Heart left ventricle (tissue), 16 donors: ENCODE results near the gene BID. TPM values are rescaled to one million over a fixed set of nuclear protein-coding genes. Genes with fewer than 3 reads are reported as not detected.

ENCODE experiments used
- ATAC-seq, 4 donors: fragments of 200-7000 bp; cut with Tn5 transposase; one replicate each; pipeline ENCODE4 v1.9.1; 2020 to 2022; ENCODE audit warnings: moderate library complexity in 4 of 4, mild to moderate bottlenecking in 3 of 4, moderate number of reproducible peaks in 1 of 4
- DNase-seq, 5 donors: peaks; one replicate each; pipeline ENCODE4 v3.0.0-alpha.2; 2020
- H3K27ac ChIP-seq, 12 donors: fragments of 200-600 bp; sonication (generic) in 4 of 12; one replicate each; pipeline versions ENCODE4 v1.5.0 to v1.8.0; 2016 to 2022; ENCODE audit warnings: mild to moderate bottlenecking in 2 of 12
- H3K27me3 ChIP-seq, 9 donors: fragments of 200-600 bp; sonication (generic) in 2 of 9; one replicate each; pipeline versions ENCODE4 v1.5.1 to v1.8.0; 2016 to 2022; ENCODE audit warnings: mild to moderate bottlenecking in 3 of 9
- H3K36me3 ChIP-seq, 9 donors: fragments of 200-600 bp; sonication (generic) in 2 of 9; one replicate each; pipeline versions ENCODE4 v1.5.0 to v1.8.0; 2018 to 2022; ENCODE audit warnings: mild to moderate bottlenecking in 2 of 9
- H3K4me1 ChIP-seq, 12 donors: fragments of 200-600 bp; sonication (generic) in 4 of 12; one replicate each; pipeline versions ENCODE4 v1.5.0 to v1.8.0; 2016 to 2022; ENCODE audit warnings: mild to moderate bottlenecking in 3 of 12
- H3K4me3 ChIP-seq, 12 donors: fragments of 200-600 bp; sonication (generic) in 4 of 12; one replicate each; pipeline versions ENCODE4 v1.5.0 to v1.8.0; 2017 to 2022; ENCODE audit warnings: mild to moderate bottlenecking in 9 of 12, moderate library complexity in 4 of 12
- H3K9me3 ChIP-seq, 12 donors: fragments of 200-600 bp; sonication (generic) in 4 of 12; one replicate each; pipeline versions ENCODE4 v1.5.0 to v1.8.0; 2016 to 2022; ENCODE audit warnings: mild to moderate bottlenecking in 1 of 12
- CTCF ChIP-seq, 12 donors: fragments of 200-600 bp; sonication (generic) in 4 of 12; IDR thresholded peaks; one replicate each; pipeline versions ENCODE4 v1.5.0 to v1.8.0; 2018 to 2022; ENCODE audit warnings: antibody characterized with exemption in 12 of 12, mild to moderate bottlenecking in 5 of 12
- POLR2A ChIP-seq, 2 donors: fragments of 450-650 bp; IDR thresholded peaks; one replicate each; pipeline ENCODE4 v1.6.1; 2017; ENCODE audit warnings: antibody characterized with exemption in 2 of 2, mild to moderate bottlenecking in 2 of 2, moderate library complexity in 2 of 2
- WGBS, 4 donors: extraction: QIAGEN DNeasy Blood & Tissue Kit in 2 of 4; methylation state at CpG; one replicate each; pipeline versions ENCODE4 v1.1.5 to v1.1.7; 2013 to 2018; 5-methylcytosine and 5-hydroxymethylcytosine counted together
- intact Hi-C, 10 donors: fragments of 100-400 bp; cut with DNase I; formaldehyde crosslinking; loops; one replicate each; pipeline versions ENCODE4 v1.11.1 to v1.14.2; 2022
- polyA plus RNA-seq, 2 donors: library from polyadenylated mRNA; stranded (reverse); fragments of 200-250 nt; gene quantifications; one replicate each; pipeline ENCODE4 v1.2.3, GENCODE V29; 2013
- total RNA-seq, 9 donors: library from RNA; depleted of rRNA in 2 of 9; stranded (reverse); fragments of >200 nt in 2 of 9; fragmentation: NEBNext Ultra II Directional in 3 of 9; extraction: Animal tissue kit (Norgen Biotek cat#: 25700) in 3 of 9; gene quantifications; one replicate each; pipeline versions ENCODE4 v1.1.0 to v1.2.4, GENCODE V29; 2016 to 2023
- donor health status: ischemic (EF 13 %, LVEDD 7.1; RV severe dilation, severe dysfunction).
- donor health status: healthy with polysubstance abuse.
- donor health status: DM: no; HTN: yes; CAD: no.
- donor health status: DM: no; HTN: no; CAD: no.
- donor health status: ischemic (EF 25% LVEDD 6.9; RV normal size, moderate dysfunction).
- donor health status: ischemic (EF 25% LVEDD 5.7; RV mildly dilated, moderate dysfunction).
- donor health status: healthy.
- donor health status: DM: yes; HTN: yes; CAD: no.
- donor health status: ischemic (EF 35%, LVEDD 5.7; RV mildly dilated, moderate dysfunction).
- donor health status: nonischemic (EF 11% LVEDD 7.7; RV severe dilation, severe dysfunction).
- donor health status: DM: yes; HTN: yes; CAD: no.
- donor health status: PGD.
- donor health status: ischemic (EF 29% LVEDD 5.4; RV normal size, mild dysfunction).
- donor health status: nonischemic (EF 23%, LVEDD 6.1; RV moderate dilation, normal function).

The BID gene
- total and polyA plus RNA-seq, 11 donors, result 7.8 to 59.2 (median 20.9) TPM

DNA sequence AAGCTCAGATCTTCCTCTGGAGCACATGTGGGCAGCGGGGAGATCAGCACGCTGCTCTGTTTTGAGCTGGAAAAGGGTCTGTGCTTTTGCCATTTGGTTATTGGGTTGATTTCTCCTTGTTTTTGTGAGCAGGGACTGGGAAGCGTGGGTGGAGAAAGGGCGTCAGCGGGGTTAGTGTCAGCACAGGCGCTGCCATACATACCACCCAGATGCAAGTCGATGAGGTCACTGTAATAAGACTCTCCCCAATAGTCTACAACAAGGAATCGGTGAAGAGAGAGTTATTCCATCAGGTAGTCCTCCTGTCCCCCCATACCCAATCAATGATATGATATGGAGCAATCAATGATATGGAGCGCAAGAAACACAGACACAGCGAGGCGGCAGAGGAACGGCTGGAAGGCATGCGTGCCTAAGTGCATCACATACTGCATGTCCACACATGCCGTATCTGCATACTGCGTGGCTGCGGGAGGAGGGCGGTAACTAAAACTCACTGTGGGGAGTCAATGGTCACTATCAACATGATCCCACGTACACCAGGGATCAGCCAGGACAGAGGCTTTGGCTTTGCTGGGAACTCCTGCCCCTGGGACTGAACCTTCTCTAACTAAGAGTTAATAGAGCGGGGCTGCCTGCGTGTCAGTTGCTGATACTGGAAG lies 29.5 kb upstream of the BID start:
- DNase-seq (no peak), ATAC-seq (no peak)
- Histone ChIP-seq H3K27me3 (no peaks in the 10 kb centered on the region), H3K9me3 (no peaks in the 10 kb centered on the region), H3K27ac (no peak overlapping the region), H3K4me3 (no peak overlapping the region), H3K36me3 (peaks cover 0 to 64% (median 50%) of the 10 kb centered on the region in 9 donors), H3K4me1 (peaks cover 0 to 20% (median 6%) of the 10 kb centered on the region in 12 donors)
- intact Hi-C loops, result loop anchor here in 1 of 10 donors (10.0 kb wide), 1 partner anchor 59 kb away; no protein-coding TSS in a partner anchor
- TF ChIP-seq POLR2A (IDR thresholded peaks at IDR 0.05), result no peak
- no peak for TF ChIP-seq CTCF (IDR thresholded peaks at IDR 0.05)
- WGBS, 4 donors, result 89 to 95% (median 93%) methylated on average over 19 to 20 of the region's 20 CpGs

GRCh38 chr22:17802822-17803221 lies 28.6 kb upstream of the BID start:
- ATAC-seq (no peak), DNase-seq (no peak)
- no peaks in the 10 kb centered on the region for H3K9me3 ChIP-seq
- TF ChIP-seq CTCF (IDR thresholded peaks at IDR 0.05) (no peak), POLR2A (IDR thresholded peaks at IDR 0.05) (no peak)
- peaks cover 0 to 12% (median 4%) of the 10 kb centered on the region in 12 donors for H3K4me1 ChIP-seq
- intact Hi-C loops, result loop anchor here in 1 of 10 donors (10.0 kb wide), 1 partner anchor 58 kb away; no protein-coding TSS in a partner anchor
- H3K36me3 ChIP-seq, result peaks cover 0 to 54% (median 44%) of the 10 kb centered on the region in 9 donors
- H3K27ac ChIP-seq, result no peak overlapping the region
- H3K4me3 ChIP-seq, result no peak overlapping the region
- WGBS, 4 donors, result 73 to 80% (median 75%) methylated on average over 2 of the region's 2 CpGs
- H3K27me3 ChIP-seq, result no peaks in the 10 kb centered on the region

- intact Hi-C loops, result loop anchor here in 1 of 10 donors (10.0 kb wide), 1 partner anchor 58 kb away; no protein-coding TSS in a partner anchor
- Histone ChIP-seq H3K4me1 (peaks cover 0 to 8% (median under 1%) of the 10 kb centered on the region in 12 donors), H3K4me3 (no peak overlapping the region), H3K27me3 (no peaks in the 10 kb centered on the region), H3K27ac (no peak overlapping the region), H3K36me3 (peaks cover 0 to 55% (median 41%) of the 10 kb centered on the region in 9 donors), H3K9me3 (no peaks in the 10 kb centered on the region)
- DNase-seq (no peak), ATAC-seq (no peak)
- TF ChIP-seq CTCF (IDR thresholded peaks at IDR 0.05) (no peak), POLR2A (IDR thresholded peaks at IDR 0.05) (no peak)
- WGBS, 4 donors, result 81 to 87% (median 85%) methylated on average over 10 of the region's 10 CpGs
Measured at GRCh38 chr22:17802411-17802810, 28.1 kb upstream of the BID start.

GRCh38 chr22:17797721-17798559 lies 23.7 kb upstream of the BID start:
- H3K27ac ChIP-seq, result no peak overlapping the region
- TF ChIP-seq POLR2A (IDR thresholded peaks at IDR 0.05), result no peak
- no peak for TF ChIP-seq CTCF (IDR thresholded peaks at IDR 0.05)
- H3K36me3 ChIP-seq, result peaks cover 0 to 30% (median 2%) of the 10 kb centered on the region in 9 donors
- H3K9me3 ChIP-seq, result no peaks in the 10 kb centered on the region
- H3K4me1 ChIP-seq, result peaks cover 0 to 6% (median 0%) of the 10 kb centered on the region in 12 donors
- H3K4me3 ChIP-seq, result no peak overlapping the region
- peak in 1 of 4 donors; percentile 53 for ATAC-seq
- 86 to 91% (median 88%) methylated on average over 23 of the region's 23 CpGs for WGBS, 4 donors
- DNase-seq, result no peak
- intact Hi-C loops, result loop anchor here in 1 of 10 donors (10.0 kb wide), 1 partner anchor 53 kb away; no protein-coding TSS in a partner anchor
- H3K27me3 ChIP-seq, result no peaks in the 10 kb centered on the region
